ENCODE measurements around the gene TMEM183A.
A peak's percentile ranks its signal among the peaks of the same experiment; 100 is the strongest.

TMEM183A gene

DNA sequence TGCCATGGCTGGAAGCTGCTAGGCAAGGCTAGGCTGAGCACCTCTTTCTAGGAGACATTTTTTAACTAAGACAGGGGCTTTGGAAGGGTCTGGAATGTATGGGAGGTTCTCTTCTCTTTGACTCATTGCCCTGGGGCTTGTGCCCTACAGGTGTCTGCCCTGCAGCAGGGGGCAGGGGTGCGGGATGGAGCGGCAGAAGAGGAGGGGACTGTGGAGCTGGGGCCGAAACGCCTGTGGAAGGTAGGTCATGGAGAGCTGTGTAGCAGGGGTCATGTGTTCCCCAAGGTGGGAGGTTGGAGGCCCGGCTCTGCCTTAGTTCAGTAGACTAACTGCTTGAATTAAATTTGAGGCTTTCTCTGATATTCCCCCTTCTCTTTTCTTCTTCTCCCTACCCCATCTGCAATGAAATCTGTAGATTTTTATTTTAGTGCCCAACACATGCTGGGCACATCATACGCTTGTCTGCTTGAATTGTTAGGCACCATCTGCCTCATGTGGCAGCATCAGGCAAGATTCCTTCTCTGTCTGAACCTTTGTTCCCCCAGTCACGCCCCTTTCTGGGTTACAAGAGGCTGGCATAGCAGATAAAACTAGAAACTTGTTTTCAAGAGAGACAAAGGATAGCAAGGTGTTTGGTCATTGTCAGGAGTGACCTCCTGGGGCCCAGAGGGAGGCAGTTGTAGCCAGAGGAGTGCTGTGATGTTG, 37.5 kb downstream of the TMEM183A start:
- no peak for FAIRE-seq
- no peak for DNase-seq (ENCODE audit: insufficient read length, low spot score)

DNA sequence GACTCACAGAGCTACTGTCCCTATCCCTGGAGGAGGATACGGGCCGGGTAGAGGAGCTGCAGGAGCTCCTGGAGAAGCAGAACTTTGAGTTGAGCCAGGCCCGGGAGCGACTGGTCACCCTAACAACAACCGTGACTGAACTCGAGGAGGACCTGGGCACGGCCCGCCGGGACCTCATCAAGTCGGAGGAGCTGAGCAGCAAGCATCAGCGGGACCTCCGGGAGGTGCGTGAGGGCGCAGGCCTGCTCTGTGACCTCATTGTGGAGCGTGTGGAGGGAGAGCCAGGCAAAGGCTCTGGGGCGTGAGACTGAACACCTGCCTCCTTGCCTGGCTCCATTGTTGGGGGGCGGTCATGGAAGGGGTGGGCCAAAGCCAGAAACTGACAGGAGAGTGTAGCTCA, 38.2 kb downstream of the TMEM183A start:
- DNase-seq (ENCODE audit: insufficient read length, low spot score) (no peak), FAIRE-seq (no peak)

DNA sequence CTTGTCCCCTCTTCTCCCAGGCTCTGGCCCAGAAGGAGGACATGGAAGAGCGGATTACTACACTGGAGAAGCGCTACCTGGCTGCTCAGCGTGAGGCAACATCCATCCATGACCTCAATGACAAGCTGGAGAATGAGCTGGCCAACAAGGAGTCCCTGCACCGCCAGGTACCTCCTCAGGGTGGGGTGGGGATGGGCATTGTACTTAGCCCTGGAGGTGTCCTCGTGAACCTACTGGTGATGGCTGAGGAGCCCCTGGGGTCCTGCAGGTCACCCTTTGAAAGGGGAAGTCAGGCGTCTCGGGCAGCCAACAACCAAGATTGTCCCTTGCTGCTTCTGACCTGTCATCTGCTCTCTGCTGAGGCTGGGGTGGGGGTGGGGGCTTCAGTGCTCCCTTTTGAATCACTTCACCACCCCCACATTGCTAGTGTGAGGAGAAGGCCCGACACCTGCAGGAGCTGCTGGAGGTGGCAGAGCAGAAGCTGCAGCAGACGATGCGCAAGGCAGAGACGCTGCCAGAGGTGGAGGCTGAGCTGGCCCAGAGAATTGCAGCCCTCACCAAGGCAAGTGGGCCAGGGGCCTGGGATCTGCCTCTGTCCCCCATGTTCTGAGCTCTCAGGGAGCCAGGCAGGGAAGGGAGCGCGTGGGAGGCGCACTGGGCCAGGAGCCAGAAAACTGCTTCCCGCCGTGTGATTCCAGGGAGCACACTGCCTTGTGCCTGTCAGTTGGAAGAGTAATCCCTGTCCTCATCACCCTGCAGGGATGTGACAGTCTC, 38.8 kb downstream of the TMEM183A start:
- DNase-seq (ENCODE audit: insufficient read length, low spot score) (no peak), FAIRE-seq (no peak)

DNA sequence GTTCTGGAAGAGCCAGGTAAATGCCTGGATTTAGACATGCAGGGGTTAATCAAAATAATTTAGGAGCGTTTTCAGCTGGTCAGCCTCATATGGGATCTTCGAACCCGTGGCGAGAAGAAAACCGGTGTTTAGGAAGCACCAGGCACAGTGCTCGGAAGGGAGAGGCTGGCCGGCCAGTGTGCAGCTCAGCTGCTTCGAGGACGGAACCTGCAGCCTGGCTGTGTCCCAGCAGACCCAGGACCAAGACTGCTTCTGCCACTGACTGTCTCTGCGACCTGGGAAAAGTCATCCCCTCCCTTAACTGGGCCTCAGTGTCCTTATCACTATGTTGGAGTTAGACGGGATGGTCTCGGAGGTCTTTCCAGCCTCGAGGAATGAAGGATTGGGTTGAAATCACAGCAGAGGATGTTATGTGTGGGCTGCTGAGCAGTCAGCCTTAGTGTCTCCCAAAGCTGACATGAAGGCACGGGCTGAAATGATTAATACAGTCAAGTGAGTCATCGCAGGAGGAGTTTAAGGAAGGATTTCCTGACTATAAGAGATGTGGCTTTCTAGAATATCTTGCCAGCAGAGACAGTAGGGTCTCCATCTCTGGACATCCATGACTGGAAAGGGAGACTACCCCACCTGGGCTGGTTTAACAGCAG, 39.9 kb downstream of the TMEM183A start:
- FAIRE-seq (peak; percentile 72), DNase-seq (ENCODE audit: insufficient read length, low spot score) (peak; percentile 90)

DNA sequence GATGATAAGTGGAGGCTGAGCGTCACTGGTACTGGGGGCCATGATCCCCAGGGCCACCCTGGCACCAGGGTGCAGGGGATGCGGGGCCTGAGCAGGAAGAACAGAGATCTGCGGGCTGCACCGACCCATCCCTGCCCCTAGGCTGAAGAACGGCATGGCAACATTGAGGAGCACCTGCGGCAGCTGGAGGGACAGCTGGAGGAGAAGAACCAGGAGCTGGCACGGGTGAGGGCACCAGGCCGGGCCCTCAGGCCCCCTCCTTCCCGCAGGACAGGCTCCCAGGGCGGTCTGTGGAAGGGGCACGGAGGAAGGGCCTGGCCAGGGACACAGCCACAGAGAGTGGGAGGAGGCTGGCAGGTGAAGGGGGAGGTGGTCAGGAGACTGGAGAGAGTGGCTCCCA, 40.9 kb downstream of the TMEM183A start:
- FAIRE-seq = no peak
- no peak for DNase-seq (ENCODE audit: insufficient read length, low spot score)

DNA sequence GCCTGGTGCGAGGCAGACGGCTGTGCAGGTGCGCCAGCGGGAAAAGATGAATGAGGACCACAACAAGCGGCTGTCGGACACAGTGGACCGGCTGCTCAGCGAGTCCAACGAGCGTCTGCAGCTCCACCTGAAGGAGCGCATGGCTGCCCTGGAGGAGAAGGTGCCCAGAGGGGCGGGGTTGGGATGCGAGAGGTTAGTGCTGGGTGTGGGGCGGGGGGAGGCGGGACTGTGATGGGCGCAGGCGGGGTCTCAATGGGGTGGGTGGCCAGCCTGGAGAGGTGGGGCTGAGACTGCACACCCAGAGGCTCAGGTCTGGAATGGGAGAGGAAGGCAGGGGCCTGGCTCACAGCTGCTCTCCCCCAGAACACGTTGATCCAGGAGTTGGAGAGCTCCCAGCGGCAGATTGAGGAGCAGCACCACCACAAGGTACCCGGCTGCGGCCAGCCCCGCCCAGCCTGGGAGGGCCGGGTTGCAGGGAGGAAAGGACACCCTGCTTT, 41.4 kb downstream of the TMEM183A start:
- FAIRE-seq = no peak
- no peak for DNase-seq (ENCODE audit: insufficient read length, low spot score)

DNA sequence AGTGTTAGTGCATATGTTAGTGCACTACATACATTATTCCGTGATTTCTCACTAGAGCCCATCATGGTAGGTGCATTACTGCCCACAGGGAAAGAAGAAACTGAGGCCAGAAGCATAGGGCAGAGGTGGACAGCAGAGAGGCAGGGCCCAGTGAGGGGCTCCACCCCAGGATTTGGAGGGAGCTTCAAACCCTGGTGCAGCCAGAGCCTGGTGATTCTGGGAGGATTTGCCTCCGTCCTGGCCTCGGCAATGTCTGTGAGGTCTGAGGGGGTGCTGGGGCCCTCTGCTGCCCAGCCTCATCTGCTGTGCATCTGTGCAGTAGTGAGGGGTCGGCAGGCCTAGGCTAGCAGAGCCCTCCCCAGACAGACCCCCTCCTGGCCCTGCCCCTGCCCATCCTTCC, 41.9 kb downstream of the TMEM183A start:
- DNase-seq (ENCODE audit: insufficient read length, low spot score) (no peak), FAIRE-seq (no peak)

DNA sequence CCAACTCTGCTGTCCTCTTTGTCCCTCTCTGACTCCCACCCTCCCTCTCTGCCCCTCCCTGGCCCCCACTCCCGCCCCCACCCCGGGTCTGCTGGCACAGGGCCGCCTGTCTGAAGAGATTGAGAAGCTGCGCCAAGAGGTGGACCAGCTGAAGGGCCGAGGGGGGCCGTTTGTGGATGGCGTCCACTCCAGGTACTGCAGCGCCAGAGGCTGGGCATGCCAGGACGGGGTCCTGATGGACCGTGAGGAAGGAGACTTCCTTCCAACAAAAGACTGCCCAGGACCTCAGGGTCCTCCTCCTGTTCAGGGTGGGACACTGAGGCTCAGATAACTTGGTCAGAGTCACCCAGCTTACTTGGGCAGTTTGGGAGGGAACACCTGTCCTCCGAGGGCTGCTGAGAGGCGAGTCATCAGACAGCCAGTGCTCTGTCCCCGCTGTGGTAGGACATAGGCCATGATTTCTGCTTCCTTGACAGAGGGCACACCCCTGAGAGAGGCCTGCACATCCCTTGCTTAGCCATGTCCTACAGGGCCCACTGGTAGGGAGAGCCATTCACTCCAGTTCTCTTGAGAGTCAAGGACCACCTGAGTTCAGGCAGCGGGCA, 42.5 kb downstream of the TMEM183A start:
- FAIRE-seq (no peak), DNase-seq (ENCODE audit: insufficient read length, low spot score) (no peak)

DNA sequence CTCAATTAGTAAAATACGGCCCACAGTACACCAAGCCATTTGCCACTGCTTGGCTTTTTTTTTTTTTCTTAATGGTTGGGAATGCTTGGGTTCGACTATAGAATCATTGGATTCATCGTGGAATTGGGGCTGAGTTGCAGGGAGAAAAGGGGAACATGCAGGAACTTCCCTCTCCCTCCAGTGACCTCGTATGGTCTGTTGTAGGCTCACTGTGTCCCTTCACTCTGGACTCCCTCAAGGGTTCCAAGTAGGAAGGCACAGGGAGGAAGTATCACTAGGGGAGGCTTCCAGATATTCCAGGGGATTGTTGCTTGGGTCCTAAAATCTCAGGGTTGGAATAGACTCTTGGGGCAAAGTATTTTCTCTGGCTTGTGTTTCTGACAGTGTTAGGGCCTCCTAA, 43.7 kb downstream of the TMEM183A start:
- DNase-seq (ENCODE audit: insufficient read length, low spot score) = no peak
- no peak for FAIRE-seq

DNA sequence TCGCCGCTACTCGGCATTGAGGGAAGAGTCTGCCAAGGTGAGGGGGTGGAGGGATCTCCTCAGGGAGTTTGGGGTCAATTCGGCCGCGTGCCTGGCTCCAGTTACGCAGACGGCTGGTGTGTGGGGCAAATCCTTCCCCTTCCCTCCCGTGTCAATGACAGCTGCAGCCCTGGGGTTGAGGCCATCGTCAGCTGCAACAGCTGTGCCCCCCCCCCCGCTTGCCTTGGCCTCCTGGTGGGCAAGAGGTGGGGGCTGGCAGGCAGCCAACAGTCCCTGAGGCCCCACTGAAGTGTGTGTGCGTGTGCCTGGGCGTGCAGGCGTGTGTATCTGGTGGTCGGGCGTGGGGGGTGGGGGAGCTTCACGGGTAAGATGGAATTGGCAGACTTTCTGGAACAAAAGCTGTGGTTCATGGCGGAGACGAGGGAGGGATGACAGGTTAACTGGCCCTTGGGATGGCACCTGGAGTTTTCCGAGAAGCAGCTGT, 44.7 kb downstream of the TMEM183A start:
- no peak for DNase-seq (ENCODE audit: insufficient read length, low spot score)
- no peak for FAIRE-seq

DNA sequence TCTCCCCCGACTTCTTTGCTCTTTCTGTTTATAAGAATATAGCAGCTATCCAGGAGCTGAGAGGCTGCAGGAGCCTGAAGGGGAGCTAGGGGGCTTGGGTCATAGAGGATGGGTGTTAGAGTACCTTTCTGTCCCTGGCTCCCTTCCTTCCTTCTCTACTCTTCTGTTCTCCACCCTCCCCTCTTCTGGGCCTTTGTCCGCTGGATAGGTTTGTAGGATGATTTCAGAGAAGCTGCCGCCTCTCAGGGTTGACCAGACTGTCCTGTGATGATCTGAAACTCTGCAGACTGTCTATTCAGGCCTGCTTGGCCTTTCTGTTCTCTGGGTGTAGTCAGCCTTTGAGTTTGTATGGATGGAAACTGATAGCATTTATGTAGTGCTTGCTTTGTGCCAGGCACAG, 45.4 kb downstream of the TMEM183A start:
- DNase-seq (ENCODE audit: insufficient read length, low spot score) = no peak
- no peak for FAIRE-seq

DNA sequence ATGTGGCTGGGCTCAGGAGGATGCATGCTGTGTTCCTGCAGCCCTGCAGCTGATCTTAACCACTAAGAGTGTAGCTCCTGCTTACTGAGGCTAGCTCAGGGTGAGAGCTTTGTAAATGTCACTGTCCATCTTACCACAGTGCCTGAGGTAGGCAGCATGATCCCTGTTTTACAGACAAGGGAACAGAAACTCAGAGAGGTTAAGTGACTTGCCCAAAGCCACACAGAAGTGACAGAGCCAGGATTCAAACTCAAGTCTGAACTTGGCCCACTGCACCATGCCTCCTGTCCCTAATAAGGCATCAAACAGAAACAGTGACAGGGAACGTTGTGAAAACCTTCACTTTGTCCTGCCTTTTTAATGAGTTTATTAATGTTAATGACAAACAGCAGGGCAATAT, 47.0 kb downstream of the TMEM183A start:
- DNase-seq (ENCODE audit: insufficient read length, low spot score) (no peak), FAIRE-seq (no peak)

DNA sequence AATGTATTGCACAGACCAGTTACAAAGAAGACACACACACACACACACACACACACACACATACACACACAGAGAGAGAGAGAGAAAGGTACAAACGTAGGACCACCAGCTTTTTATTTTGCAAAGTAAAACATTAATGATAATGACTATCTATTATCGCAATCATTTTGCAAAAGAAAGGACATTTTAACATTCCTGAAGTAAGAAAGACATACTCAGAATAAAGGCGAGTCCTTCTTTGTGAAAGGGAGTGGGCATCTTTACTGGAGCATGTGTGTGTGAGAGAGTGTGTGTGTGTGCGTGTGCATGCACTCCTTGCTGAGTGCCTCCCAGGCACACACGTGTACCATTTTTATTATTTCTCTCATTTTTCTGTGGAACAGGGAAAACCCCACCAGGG, 47.5 kb downstream of the TMEM183A start:
- FAIRE-seq (no peak), DNase-seq (ENCODE audit: insufficient read length, low spot score) (no peak)

DNA sequence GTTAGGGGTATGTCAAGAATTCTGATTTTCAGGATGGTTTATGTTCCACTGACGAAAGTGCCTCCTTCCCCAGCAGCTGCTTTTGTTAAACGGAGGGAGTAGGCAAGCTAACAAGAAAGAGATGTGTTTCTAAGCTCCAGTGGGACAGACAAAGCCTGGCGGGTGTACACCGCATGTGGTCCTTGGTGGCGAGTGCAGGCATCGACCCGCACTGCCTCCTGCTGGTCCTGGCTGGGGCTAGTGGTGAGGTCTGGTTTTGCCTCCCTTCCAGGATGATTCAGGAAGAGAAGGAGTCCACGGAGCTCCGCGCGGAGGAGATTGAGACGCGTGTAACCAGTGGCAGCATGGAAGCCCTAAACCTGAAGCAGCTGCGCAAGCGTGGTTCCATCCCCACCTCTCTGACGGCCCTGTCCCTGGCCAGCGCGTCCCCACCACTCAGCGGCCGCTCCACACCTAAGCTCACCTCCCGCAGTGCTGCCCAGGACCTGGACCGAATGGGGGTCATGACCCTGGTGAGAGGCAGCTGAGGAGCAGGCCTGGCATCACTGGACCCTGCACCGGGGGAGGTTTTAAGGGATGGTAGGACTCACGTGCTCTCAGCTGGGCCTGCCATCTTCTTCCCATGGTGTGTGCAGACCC, 48.1 kb downstream of the TMEM183A start:
- FAIRE-seq (no peak), DNase-seq (ENCODE audit: insufficient read length, low spot score) (no peak)

DNA sequence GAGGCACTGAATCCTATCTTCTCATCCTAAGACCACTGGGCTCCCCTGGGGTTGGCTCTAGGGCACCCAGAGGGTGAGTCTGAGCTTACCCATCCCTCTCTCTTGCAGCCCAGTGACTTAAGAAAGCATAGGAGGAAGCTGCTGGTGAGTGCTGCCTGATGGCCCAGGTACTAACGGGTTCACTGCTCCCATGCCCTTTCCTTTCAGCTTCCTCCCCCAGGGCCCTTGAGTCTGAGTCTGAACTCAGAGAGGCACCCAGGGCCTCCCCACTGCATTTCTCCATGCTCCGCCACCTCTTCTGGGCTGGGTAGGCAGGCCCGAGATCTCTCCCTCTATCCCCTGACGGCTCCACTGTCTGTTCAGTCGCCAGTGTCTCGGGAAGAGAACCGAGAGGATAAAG, 48.8 kb downstream of the TMEM183A start:
- DNase-seq (ENCODE audit: insufficient read length, low spot score) = no peak

DNA sequence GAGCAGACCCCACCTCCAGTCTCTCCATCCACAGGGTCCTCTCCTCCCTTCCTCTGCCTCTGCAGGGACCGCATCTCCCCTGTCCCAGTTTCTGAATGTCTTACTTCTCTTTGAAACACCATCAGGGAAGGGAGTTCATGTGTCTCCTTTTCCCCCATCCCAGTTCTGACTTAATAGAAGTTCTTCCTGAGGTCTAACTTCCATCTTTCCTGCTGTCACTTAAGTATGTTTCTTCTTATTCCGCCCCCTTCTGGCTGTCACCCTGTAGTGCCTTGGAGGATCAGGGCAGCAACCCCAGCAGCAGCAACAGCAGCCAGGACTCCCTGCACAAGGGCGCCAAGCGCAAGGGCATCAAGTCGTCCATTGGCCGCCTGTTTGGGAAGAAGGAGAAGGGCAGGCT, 49.3 kb downstream of the TMEM183A start:
- DNase-seq (ENCODE audit: insufficient read length, low spot score) (no peak), FAIRE-seq (no peak)

More for the DNA sequence above, 48.8 kb downstream of the TMEM183A start:
- FAIRE-seq = no peak

DNA sequence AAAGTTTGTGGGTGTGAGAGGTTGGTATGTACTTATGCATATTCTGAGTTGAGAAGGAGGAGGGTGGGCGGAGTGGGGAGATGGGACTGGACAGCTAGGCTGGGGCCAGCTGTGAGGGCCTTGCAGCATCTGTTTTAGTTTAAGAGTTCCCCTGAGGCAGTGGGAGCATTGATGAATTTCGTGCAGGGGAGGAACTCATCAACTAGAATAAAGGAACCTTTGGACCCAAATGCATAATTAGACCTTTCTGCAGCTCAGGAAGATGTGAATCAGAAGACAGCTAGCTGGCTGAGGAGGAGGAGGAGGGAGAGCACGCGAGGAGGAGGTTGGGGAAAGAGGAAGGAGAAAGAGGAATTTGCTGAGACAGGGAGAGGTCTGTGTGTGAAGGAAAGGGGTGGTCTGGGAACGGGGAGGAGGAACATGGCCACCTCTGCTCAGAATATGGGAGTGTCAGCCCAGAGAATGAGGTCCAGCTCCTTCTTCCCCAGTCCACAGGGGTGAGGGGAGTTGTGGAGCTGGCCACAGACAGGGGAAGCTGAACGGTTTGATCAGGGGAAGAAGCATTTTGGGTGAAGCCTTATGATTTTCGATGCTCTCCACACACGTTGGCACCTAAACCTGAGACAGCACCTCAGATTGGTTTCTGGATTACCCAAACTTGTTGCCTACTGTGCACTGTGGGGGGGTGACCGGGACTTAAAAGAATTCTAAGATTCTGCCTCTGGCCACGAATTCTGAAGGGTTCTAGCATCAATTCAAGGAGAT, 50.9 kb downstream of the TMEM183A start:
- DNase-seq (ENCODE audit: insufficient read length, low spot score) = no peak
- FAIRE-seq = no peak

DNA sequence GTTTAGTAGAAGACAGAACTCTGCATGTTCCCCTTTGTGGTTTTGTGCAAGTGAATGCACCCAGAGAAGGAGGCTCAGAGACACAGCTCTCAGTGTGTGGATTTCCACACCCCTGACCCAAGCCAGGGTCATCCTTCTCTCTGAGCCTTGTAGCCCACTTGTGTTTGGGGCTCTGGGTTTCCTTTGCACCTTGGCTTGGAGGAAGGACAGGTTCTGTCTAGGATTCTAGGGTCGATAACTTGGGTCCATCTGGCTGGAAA, 51.4 kb downstream of the TMEM183A start:
- FAIRE-seq = no peak

DNA sequence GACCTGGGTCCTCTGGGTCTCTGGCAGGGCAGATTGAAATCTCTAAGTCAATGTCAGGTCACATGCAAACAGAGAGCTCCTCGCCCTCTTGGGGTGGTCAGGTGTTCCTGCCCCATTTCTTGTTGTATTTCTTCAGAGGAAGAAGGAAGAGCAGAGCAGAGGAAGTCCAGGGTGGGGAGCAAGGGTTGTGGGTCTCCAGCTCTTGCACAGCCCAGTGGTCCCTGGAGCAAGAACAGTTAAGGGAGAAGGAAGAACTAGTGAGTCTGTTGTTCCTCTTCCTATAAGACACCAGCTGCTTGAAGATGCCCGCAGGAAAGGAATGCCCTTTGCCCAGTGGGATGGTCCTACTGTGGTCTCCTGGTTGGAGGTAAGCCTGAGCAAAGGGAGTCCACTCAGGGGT, 52.3 kb downstream of the TMEM183A start:
- FAIRE-seq (no peak), DNase-seq (ENCODE audit: insufficient read length, low spot score) (no peak)

More for the DNA sequence above, 51.4 kb downstream of the TMEM183A start:
- no peak for DNase-seq (ENCODE audit: insufficient read length, low spot score)

DNA sequence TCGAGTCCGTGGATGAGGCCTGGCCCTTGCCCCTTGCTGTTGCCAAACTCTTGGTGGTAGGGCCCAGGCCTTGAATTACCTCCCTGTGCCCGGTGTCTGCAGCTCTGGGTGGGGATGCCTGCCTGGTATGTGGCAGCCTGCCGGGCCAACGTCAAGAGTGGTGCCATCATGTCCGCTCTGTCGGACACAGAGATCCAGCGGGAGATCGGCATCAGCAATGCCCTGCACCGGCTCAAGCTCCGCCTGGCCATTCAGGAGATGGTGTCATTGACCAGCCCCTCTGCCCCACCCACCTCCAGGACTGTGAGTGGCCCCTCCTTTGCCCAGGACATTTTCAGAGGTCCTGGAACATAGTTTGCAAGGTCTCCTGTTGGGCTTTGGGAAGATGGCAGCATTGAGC, 52.9 kb downstream of the TMEM183A start:
- no peak for FAIRE-seq

More for the DNA sequence above, 52.9 kb downstream of the TMEM183A start:
- no peak for DNase-seq (ENCODE audit: insufficient read length, low spot score)
